Mucosa of rectum (tissue), 2 donors: Measurements from ENCODE around the gene CDK5R2.
A peak's percentile ranks its signal among the peaks of the same experiment; 100 is the strongest.

Source experiments
- H3K27ac ChIP-seq, 2 donors: one replicate each; pipeline ENCODE4 v1.7.0; 2013; ENCODE audit warnings: inconsistent platforms in 2 of 2, low read depth in 2 of 2, low read length in 2 of 2
- H3K27me3 ChIP-seq, 2 donors: one replicate each; pipeline ENCODE4 v1.7.0; 2013; ENCODE audit warnings: low read length in 2 of 2; ENCODE audit not compliant: control insufficient read depth in 2 of 2, insufficient read depth in 2 of 2
- H3K36me3 ChIP-seq, 2 donors: one replicate each; pipeline ENCODE4 v1.7.0; 2013; ENCODE audit warnings: low read length in 2 of 2; ENCODE audit not compliant: control insufficient read depth in 2 of 2, insufficient read depth in 2 of 2
- H3K4me1 ChIP-seq, 2 donors: one replicate each; pipeline ENCODE4 v1.7.0; 2013; ENCODE audit warnings: low read length in 2 of 2, mild to moderate bottlenecking in 1 of 2; ENCODE audit not compliant: control insufficient read depth in 2 of 2, insufficient read depth in 2 of 2
- H3K4me3 ChIP-seq, 2 donors: one replicate each; pipeline ENCODE4 v1.7.0; 2013; ENCODE audit warnings: low read length in 2 of 2
- H3K9ac ChIP-seq, 2 donors: one replicate each; pipeline ENCODE4 v1.7.0; 2013; ENCODE audit warnings: low read length in 2 of 2, low read depth in 1 of 2, mild to moderate bottlenecking in 1 of 2
- H3K9me3 ChIP-seq, 2 donors: one replicate each; pipeline ENCODE4 v1.7.0; 2013; ENCODE audit warnings: low read length in 2 of 2; ENCODE audit not compliant: control insufficient read depth in 2 of 2
- donor health status: healthy.
- donor health status: Normal muscosa, but diverticular disease.

The CDK5R2 gene

GRCh38 chr2:218980735-218981389, 21.4 kb downstream of the CDK5R2 start:
- Histone ChIP-seq H3K9ac (no peak overlapping the region), H3K4me1 (peaks cover 25 to 30% of the 10 kb centered on the region in 2 donors), H3K9me3 (no peaks in the 10 kb centered on the region), H3K27ac (no peak overlapping the region), H3K36me3 (no peaks in the 10 kb centered on the region), H3K4me3 (peak overlapping the region in 1 of 2 donors; percentile 48), H3K27me3 (peaks cover 38 to 48% of the 10 kb centered on the region in 2 donors)

GRCh38 chr2:218981390-218981880, 22.0 kb downstream of the CDK5R2 start:
- Histone ChIP-seq H3K27me3 (peaks cover 42 to 54% of the 10 kb centered on the region in 2 donors), H3K4me1 (peaks cover 25% of the 10 kb centered on the region in 2 donors), H3K4me3 (peak overlapping the region in 1 of 2 donors; percentile 48), H3K27ac (no peak overlapping the region), H3K9me3 (no peaks in the 10 kb centered on the region), H3K36me3 (no peaks in the 10 kb centered on the region), H3K9ac (no peak overlapping the region)

- peaks cover 25% of the 10 kb centered on the region in 2 donors for H3K4me1 ChIP-seq
- peak overlapping the region in 1 of 2 donors; percentile 52 for H3K4me3 ChIP-seq
- peaks cover 47 to 60% of the 10 kb centered on the region in 2 donors for H3K27me3 ChIP-seq
These were observed 22.6 kb downstream of the CDK5R2 start for GRCh38 chr2:218981881-218982585.

GRCh38 chr2:218982586-218983262, 23.3 kb downstream of the CDK5R2 start:
- Histone ChIP-seq H3K4me1 (peaks cover 25% of the 10 kb centered on the region in 2 donors), H3K9me3 (no peaks in the 10 kb centered on the region), H3K36me3 (no peaks in the 10 kb centered on the region), H3K27me3 (peaks cover 54 to 61% of the 10 kb centered on the region in 2 donors), H3K27ac (no peak overlapping the region), H3K9ac (no peak overlapping the region), H3K4me3 (no peak overlapping the region)

More at GRCh38 chr2:218981881-218982585, 22.6 kb downstream of the CDK5R2 start:
- Histone ChIP-seq H3K36me3 (no peaks in the 10 kb centered on the region), H3K27ac (no peak overlapping the region), H3K9me3 (no peaks in the 10 kb centered on the region), H3K9ac (no peak overlapping the region)

GRCh38 chr2:218983263-218983933, 23.9 kb downstream of the CDK5R2 start:
- Histone ChIP-seq H3K4me1 (peaks cover 25% of the 10 kb centered on the region in 2 donors), H3K9me3 (no peaks in the 10 kb centered on the region), H3K27ac (no peak overlapping the region), H3K9ac (no peak overlapping the region), H3K4me3 (no peak overlapping the region), H3K36me3 (no peaks in the 10 kb centered on the region), H3K27me3 (peaks cover 59 to 64% of the 10 kb centered on the region in 2 donors)

- Histone ChIP-seq H3K9ac (no peak overlapping the region), H3K4me3 (no peak overlapping the region), H3K27ac (no peak overlapping the region), H3K9me3 (no peaks in the 10 kb centered on the region), H3K36me3 (no peaks in the 10 kb centered on the region), H3K27me3 (peaks cover 64 to 68% of the 10 kb centered on the region in 2 donors), H3K4me1 (peaks cover 25% of the 10 kb centered on the region in 2 donors)
These were observed 24.4 kb downstream of the CDK5R2 start for GRCh38 chr2:218983934-218984238.

GRCh38 chr2:218984239-218985020, 25.0 kb downstream of the CDK5R2 start:
- H3K9me3 ChIP-seq, result no peaks in the 10 kb centered on the region
- H3K4me3 ChIP-seq, result peak overlapping the region in 1 of 2 donors; percentile 14
- no peaks in the 10 kb centered on the region for H3K36me3 ChIP-seq
- H3K27me3 ChIP-seq, result peaks cover 70 to 74% of the 10 kb centered on the region in 2 donors
- no peak overlapping the region for H3K9ac ChIP-seq
- peaks cover 25% of the 10 kb centered on the region in 2 donors for H3K4me1 ChIP-seq
- H3K27ac ChIP-seq, result no peak overlapping the region

- Histone ChIP-seq H3K27ac (no peak within 1 kb of the TSS), H3K4me3 (peak within 1 kb of the TSS in 1 of 2 donors; percentile 14), H3K9ac (no peak within 1 kb of the TSS), H3K9me3 (no peaks in the 10 kb centered on the region), H3K27me3 (peaks cover 74 to 77% of the 10 kb centered on the region in 2 donors), H3K36me3 (no peaks in the 10 kb centered on the region), H3K4me1 (peaks cover 21 to 23% of the 10 kb centered on the region in 2 donors)
These were observed 25.5 kb downstream of the CDK5R2 start, which contains the start of gene FEV for GRCh38 chr2:218985021-218985324. FEV (minus strand) TSS chr2:218985184; CDS start chr2:218985075, 109 bp downstream.

- peaks cover 19 to 21% of the 10 kb centered on the region in 2 donors for H3K4me1 ChIP-seq
- no peak overlapping the region for H3K4me3 ChIP-seq
- H3K27me3 ChIP-seq, result peaks cover 78 to 82% of the 10 kb centered on the region in 2 donors
These were observed 26.0 kb downstream of the CDK5R2 start for GRCh38 chr2:218985325-218986091.

More at GRCh38 chr2:218985325-218986091, 26.0 kb downstream of the CDK5R2 start:
- H3K9ac ChIP-seq, result no peak overlapping the region
- no peak overlapping the region for H3K27ac ChIP-seq
- no peaks in the 10 kb centered on the region for H3K36me3 ChIP-seq
- no peaks in the 10 kb centered on the region for H3K9me3 ChIP-seq
